OCI-LY1 (cell line): ENCODE measurements around the gene EIF4ENIF1.

ENCODE experiments used
- H2AFZ ChIP-seq: fragments of 200-600 bp; sonication (generic), shearing (Covaris generic); 2 replicates; pipeline ENCODE4 v1.6.0; 2014; ENCODE audit warnings: antibody characterized with exemption, mild to moderate bottlenecking, low read length
- H3F3A ChIP-seq: fragments of 200-600 bp; sonication (generic), shearing (Covaris generic); 2 replicates; pipeline ENCODE4 v1.6.0; 2014; ENCODE audit warnings: mild to moderate bottlenecking, antibody characterized with exemption, low read length, moderate library complexity; ENCODE audit not compliant: insufficient read depth
- H3K27ac ChIP-seq: fragments of 200-600 bp; sonication (generic); 2 replicates; pipeline ENCODE4 v1.5.1; 2014; ENCODE audit warnings: low read length, mixed run types, mild to moderate bottlenecking, low read depth; ENCODE audit not compliant: poor library complexity, severe bottlenecking
- H3K27me3 ChIP-seq: fragments of 200-600 bp; sonication (generic); 2 replicates; pipeline ENCODE4 v1.6.0; 2014; ENCODE audit warnings: antibody characterized with exemption, mild to moderate bottlenecking, low read length, moderate library complexity; ENCODE audit not compliant: insufficient read depth
- H3K36me3 ChIP-seq: fragments of 200-600 bp; sonication (generic); 2 replicates; pipeline ENCODE4 v1.6.1; 2014; ENCODE audit warnings: mild to moderate bottlenecking, antibody characterized with exemption, low read length, moderate library complexity, mixed read lengths; ENCODE audit not compliant: insufficient read depth
- H3K4me1 ChIP-seq: fragments of 200-600 bp; sonication (generic); 2 replicates; pipeline ENCODE4 v1.5.1; 2014; ENCODE audit warnings: mild to moderate bottlenecking, low read length, moderate library complexity; ENCODE audit not compliant: insufficient read depth, severe bottlenecking
- H3K4me2 ChIP-seq: fragments of 200-600 bp; sonication (generic), shearing (Covaris generic); 2 replicates; pipeline ENCODE4 v1.6.1; 2014; ENCODE audit warnings: low read length
- H3K4me3 ChIP-seq: fragments of 200-600 bp; sonication (generic); 2 replicates; pipeline ENCODE4 v1.5.1; 2014; ENCODE audit warnings: low read length, low read depth, mild to moderate bottlenecking, mixed read lengths; ENCODE audit not compliant: poor library complexity, severe bottlenecking
- H3K79me2 ChIP-seq: fragments of 200-600 bp; shearing (Covaris generic); 2 replicates; pipeline ENCODE4 v1.6.1; 2016; ENCODE audit warnings: mixed run types, low read length, mixed read lengths; ENCODE audit not compliant: insufficient read depth
- H3K9ac ChIP-seq: fragments of 200-600 bp; sonication (generic), shearing (Covaris generic); 2 replicates; pipeline ENCODE4 v1.6.1; 2014; ENCODE audit warnings: mild to moderate bottlenecking, low read length, mixed read lengths
- H3K9me2 ChIP-seq: fragments of 200-600 bp; sonication (generic), shearing (Covaris generic); 2 replicates; pipeline ENCODE4 v1.6.1; 2014; ENCODE audit warnings: low read depth, mild to moderate bottlenecking, low read length, mixed read lengths
- H3K9me3 ChIP-seq: fragments of 200-600 bp; shearing (Covaris generic); 2 replicates; pipeline ENCODE4 v1.6.1; 2014; ENCODE audit warnings: low read length, mixed read lengths
- H4K20me1 ChIP-seq: fragments of 200-600 bp; sonication (generic), shearing (Covaris generic); 2 replicates; pipeline ENCODE4 v1.6.0; 2016; ENCODE audit warnings: mild to moderate bottlenecking, low read length; ENCODE audit not compliant: insufficient read depth
- EZH2 ChIP-seq: fragments of 200-600 bp; sonication (generic), shearing (Covaris generic); IDR thresholded peaks from 2 replicates; pipeline ENCODE4 v1.8.0; 2017; ENCODE audit warnings: borderline replicate concordance, mixed run types, mild to moderate bottlenecking, antibody characterized with exemption, low read length, moderate library complexity, mixed read lengths
- TF ChIP-seq, protein P1 (sequence below): fragments of 200-600 bp; sonication (generic), shearing (Covaris generic); IDR thresholded peaks from 2 replicates; pipeline ENCODE4 v1.5.1; 2017; ENCODE audit warnings: mild to moderate bottlenecking, antibody characterized with exemption, low read length, moderate library complexity, mixed read lengths

Gene EIF4ENIF1

DNA sequence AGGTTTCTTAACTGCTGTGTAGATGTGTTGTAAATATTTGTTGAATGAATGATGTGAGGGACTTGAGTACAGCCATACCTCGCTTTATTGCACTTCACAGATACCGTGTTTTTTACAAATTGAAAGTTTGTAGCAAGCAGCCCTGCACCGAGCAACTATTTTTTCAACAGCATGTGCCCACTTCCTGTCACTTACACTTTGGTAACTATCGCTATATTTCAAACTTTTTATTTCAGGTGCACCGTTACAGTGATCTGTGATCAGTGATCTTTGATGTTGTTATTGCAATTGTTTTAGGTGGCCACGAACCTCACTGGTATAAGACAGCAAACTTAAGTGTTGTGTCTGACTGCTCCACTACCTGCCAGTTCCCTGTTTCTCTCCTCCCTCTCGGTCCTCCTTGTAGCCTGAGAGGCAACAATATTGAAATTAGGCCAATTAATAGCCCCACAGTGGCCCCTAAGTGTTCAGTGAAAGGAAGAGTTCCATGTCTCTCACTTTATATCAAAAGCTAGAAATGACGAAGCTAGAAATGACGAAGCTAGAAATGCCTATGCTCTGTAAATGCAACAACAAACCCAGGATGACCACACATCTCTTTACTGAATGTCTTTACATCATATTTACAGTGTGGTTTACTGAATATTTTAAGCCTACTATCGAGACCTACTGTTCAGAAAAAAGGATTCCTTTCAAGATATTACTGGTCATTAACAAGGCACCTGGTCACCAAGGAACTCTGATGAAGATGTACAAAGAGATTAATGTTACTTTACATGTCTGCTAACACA, 7.7 kb upstream of the EIF4ENIF1 start:
- peaks cover 45% of the 10 kb centered on the region for H3K79me2 ChIP-seq
- H3K27me3 ChIP-seq = no peaks in the 10 kb centered on the region
- H4K20me1 ChIP-seq = no peaks in the 10 kb centered on the region
- peak overlapping the region; percentile 89 for H3K4me2 ChIP-seq
- no peaks in the 10 kb centered on the region for H3K9me3 ChIP-seq
- H3K27ac ChIP-seq = peak overlapping the region; percentile 93
- H3K36me3 ChIP-seq = peaks cover 26% of the 10 kb centered on the region
- no peak overlapping the region for H2AFZ ChIP-seq
- H3K9me2 ChIP-seq = no peaks in the 10 kb centered on the region
- peak overlapping the region; percentile 95 for H3K9ac ChIP-seq
- H3K4me3 ChIP-seq = peak overlapping the region; percentile 84
- H3K4me1 ChIP-seq = peaks cover 38% of the 10 kb centered on the region
- TF ChIP-seq EZH2 = no peak
- TF ChIP-seq, protein P1, sequence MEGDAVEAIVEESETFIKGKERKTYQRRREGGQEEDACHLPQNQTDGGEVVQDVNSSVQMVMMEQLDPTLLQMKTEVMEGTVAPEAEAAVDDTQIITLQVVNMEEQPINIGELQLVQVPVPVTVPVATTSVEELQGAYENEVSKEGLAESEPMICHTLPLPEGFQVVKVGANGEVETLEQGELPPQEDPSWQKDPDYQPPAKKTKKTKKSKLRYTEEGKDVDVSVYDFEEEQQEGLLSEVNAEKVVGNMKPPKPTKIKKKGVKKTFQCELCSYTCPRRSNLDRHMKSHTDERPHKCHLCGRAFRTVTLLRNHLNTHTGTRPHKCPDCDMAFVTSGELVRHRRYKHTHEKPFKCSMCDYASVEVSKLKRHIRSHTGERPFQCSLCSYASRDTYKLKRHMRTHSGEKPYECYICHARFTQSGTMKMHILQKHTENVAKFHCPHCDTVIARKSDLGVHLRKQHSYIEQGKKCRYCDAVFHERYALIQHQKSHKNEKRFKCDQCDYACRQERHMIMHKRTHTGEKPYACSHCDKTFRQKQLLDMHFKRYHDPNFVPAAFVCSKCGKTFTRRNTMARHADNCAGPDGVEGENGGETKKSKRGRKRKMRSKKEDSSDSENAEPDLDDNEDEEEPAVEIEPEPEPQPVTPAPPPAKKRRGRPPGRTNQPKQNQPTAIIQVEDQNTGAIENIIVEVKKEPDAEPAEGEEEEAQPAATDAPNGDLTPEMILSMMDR = no peak
- no peaks in the 10 kb centered on the region for H3F3A ChIP-seq

DNA sequence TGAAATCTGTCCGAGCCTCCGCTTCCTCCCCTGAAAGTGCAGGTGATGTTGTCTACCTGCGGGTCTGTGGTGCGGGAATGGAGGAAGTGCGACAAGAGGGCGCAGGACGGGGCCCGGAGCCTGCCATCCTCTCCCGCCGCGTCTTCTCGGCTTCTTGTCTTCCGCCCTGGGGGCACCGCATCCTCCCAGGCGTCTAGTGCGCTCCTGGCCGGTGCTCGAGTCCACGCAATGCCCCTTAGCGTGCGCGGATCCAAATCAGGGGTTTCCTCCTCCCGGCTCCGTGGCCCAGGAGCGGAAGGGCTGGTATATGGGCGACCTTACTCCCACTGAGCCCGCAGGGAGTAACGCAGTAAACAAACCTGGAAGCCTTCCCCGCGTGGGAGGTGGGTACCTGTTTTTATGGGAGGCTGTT, 7.1 kb upstream of the EIF4ENIF1 start:
- peak overlapping the region; percentile 89 for H3K4me2 ChIP-seq
- peaks cover 41% of the 10 kb centered on the region for H3K4me1 ChIP-seq
- no peak overlapping the region for H2AFZ ChIP-seq
- no peaks in the 10 kb centered on the region for H3K9me2 ChIP-seq
- peaks cover 20% of the 10 kb centered on the region for H3K36me3 ChIP-seq
- no peaks in the 10 kb centered on the region for H3F3A ChIP-seq
- peak overlapping the region; percentile 84 for H3K4me3 ChIP-seq
- peaks cover 39% of the 10 kb centered on the region for H3K79me2 ChIP-seq
- TF ChIP-seq EZH2 = no peak
- TF ChIP-seq, protein P1 = no peak
- H3K27ac ChIP-seq = peak overlapping the region; percentile 93
- H3K27me3 ChIP-seq = no peaks in the 10 kb centered on the region
- H3K9me3 ChIP-seq = no peaks in the 10 kb centered on the region
- H3K9ac ChIP-seq = peak overlapping the region; percentile 95
- H4K20me1 ChIP-seq = no peaks in the 10 kb centered on the region

DNA sequence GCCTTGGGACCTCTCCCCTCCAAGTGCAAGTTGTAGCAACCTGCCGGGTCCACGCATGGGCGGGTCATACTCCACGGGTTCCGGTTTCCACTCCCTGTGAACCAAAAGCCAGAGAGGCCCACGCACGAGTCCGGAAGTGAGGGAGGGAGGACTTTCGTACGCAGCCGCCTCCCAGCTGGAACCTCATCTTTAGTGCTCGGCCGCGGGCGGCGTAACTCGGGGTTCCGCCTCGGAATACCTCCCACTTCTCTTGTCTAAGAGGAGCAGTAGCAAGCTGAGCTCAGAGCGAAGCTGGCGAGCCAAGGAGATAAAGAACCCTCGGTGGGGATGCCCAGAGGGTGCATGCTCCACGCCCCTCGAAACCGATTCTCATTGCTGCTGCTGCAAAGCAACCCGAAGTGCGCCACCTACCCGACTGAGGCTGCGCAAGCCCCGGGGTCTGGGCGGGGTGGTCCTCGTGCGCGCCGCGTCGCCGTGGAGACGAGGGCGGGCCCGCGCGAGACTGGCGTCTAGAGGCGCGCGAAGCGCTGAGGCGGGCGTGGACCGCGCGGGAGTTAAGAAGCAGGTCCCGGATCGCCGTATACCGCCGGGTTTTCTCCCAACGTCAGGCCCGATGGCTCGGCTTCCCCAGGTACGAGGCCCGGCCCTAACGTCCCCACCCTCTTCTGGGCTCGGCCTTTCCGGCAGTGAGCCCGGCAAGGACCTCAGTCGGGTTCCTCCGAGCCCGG, 6.5 kb upstream of the EIF4ENIF1 start, which contains the start of gene SFI1:
SFI1 (plus strand) TSS at position 530 of the 728 bp plus-strand sequence. CDS start 11,749 bp downstream, outside the sequence.
- Histone ChIP-seq H3K9ac (peak within 1 kb of the TSS; percentile 95), H3K79me2 (peaks cover 33% of the 10 kb centered on the region), H3F3A (no peaks in the 10 kb centered on the region), H3K36me3 (peaks cover 14% of the 10 kb centered on the region), H2AFZ (peak within 1 kb of the TSS; percentile 53), H3K4me1 (peaks cover 47% of the 10 kb centered on the region), H3K4me2 (peak within 1 kb of the TSS; percentile 89), H3K9me3 (no peaks in the 10 kb centered on the region), H3K27ac (peak within 1 kb of the TSS; percentile 93), H3K27me3 (no peaks in the 10 kb centered on the region), H3K9me2 (no peaks in the 10 kb centered on the region), H3K4me3 (peak within 1 kb of the TSS; percentile 84), H4K20me1 (no peaks in the 10 kb centered on the region)
- TF ChIP-seq EZH2 = no peak
- TF ChIP-seq, protein P1 = peak; percentile 47; the same call in 1 of the 2 replicates
